ENCODE results near the gene FER.
"Not testable (repeated sequence)": the region's sequence is repeated elsewhere in the genome, so short reads cannot be mapped to it uniquely, and the experiment has no call there.

Gene FER

DNA sequence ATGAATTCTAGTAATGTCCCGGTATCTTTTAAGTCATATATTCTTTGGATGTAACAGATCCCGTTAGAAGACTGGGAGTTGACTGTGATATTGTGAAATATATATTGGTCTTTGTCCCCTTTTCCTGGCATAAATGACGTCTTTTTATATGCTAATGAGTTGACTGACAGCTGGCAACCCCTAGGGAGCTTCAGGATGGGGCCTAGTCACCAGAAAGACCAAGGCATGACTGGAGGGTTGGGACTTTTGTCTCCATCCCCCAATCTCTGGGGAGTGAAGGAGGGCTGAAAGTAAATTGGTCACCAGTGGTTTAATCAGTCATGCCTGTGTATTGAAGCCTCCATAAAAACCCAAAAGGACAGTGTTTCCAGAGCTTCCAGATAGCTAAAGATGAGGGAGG lies 420.5 kb downstream of the FER start:
- in situ Hi-C loops (cut with HindIII; ENCODE audit: low sequenced_read_pairs): no loop called here

DNA sequence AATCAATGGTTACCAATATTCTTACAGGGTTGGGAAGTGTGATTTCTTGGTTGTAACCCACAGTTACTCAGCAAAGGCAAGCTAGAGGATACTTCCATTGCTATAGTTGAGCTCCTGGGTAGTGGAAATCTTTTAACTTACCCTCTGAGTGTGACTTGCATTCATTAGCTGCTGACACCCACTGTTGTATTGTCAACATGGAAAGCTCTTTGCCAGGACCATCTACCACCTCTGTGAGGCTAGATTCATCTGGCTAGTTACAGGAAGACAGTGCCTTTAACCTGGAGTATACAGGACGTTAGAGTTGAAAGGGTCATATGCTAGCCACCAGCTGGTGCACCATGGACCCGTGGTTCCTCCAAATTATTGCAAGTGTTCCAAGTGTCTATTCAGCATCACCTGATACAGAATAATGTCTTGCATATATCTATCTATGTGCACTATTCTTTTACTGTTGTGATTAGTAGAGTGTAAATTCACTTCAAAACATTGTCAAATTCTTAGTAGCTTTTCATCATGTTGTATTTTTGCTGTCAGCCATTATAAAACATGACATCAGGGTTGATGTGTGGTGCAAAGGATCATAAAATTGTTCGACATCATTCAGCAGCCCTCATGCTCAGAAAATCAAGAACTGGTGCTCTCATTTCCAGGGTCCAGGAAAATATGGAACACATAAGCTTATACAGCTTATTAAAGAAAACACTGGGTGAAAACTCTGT lies 423.1 kb downstream of the FER start:
- in situ Hi-C loops (cut with HindIII; ENCODE audit: low sequenced_read_pairs): no loop called here

DNA sequence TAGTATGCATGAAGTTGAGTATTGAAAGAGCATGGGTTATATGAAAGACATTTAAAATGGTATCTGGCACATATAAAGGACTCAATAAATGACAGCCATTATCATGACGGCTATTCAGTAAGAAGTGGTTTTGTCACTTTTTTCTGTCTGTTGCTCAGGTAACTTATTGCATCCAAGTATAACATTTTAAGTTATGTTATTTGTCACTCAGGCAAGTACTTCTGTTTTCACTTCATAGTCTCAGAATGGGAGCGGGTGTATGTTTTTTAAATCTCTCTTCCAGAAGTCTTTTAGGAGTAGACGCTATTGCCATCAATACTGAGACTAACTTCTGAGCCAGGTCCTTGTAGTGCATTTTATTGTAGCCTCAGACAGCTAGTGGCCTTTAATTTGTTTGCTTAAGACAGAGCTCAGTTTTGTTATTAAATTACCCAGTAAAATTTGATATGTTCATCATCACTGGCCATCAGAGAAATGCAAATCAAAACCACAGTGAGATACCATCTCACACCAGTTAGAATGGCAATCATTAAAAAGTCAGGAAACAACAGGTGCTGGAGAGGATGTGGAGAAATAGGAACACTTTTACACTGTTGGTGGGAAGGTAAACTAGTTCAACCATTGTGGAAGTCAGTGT lies 423.9 kb downstream of the FER start:
- in situ Hi-C loops (cut with HindIII; ENCODE audit: low sequenced_read_pairs): not testable (repeated sequence)

DNA sequence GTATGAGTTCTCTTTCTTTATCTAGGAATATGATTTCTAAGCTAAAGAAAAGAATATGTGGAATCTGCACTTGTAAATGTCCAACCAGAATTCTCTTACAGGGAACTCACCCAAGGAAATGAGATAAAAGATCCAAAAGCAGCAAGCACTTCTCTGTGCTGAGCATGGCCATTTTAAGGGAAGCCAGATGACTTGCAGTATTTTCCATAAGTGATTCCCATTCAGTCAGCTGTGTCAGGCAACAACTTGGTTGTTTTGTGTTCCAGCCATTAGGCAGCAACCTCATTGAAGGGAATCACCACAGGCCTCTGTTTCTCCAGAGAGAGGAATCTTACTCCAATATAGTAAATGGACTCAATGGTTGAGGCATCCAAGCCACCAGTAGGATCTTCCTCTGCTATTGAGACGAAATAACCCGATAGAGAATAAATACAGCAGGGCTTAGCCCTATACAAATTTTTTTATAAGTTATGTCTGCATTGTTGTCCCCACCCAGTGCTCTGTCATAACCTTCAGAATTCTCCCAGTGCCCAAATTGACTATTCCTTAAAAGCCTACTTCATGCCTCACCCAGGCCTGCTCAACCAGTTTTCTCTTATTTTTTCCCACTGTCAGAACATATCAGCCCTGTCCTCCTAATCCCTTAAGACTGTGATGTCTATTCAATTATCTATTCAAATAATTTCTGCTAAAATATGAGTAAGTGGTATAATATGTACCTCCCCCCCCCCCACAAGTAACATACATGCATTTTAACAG lies 425.5 kb downstream of the FER start:
- in situ Hi-C loops (cut with HindIII; ENCODE audit: low sequenced_read_pairs): no loop called here

DNA sequence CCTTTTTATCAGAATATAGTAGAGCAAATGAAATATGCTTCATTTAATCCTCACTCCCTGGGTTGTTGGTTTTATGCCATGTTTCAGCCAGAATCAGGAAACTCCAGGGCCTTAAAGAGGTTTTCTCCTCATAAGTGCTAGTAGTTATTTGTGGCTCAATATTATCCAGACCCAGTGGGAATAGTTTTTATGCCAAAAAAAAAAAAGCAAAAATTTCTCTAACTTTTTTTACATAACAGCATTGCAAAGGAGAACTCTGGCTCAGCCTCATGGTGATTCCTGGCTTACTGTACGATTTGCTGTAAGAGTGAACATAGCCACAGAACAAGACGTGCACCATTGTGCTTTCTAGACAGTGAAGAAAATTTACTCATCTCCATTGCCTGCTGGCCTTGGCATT lies 429.5 kb downstream of the FER start:
- in situ Hi-C loops (cut with HindIII; ENCODE audit: low sequenced_read_pairs): loop anchor here (25.0 kb wide), 1 partner anchor 540 kb away; no protein-coding TSS in a partner anchor

DNA sequence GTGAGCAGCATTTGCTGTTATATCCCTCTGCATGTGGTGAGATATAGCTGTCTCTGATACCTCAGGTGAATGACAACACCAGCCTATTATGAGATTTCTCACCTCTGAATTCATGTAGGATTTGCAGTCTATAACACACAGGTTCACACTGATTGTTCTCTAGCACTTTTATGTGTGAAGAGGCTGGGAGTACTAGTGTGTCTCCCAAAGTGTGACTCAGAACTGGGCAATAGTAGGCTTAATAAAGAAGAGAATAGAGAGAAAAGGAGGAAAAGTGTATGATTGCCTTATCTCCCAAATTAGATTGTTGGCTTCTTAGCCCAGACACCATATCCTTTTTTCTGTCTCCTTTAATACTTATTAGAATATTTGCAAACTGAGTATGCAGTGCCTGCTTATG lies 430.1 kb downstream of the FER start:
- in situ Hi-C loops (cut with HindIII; ENCODE audit: low sequenced_read_pairs): loop anchor here (25.0 kb wide), 1 partner anchor 540 kb away; no protein-coding TSS in a partner anchor

DNA sequence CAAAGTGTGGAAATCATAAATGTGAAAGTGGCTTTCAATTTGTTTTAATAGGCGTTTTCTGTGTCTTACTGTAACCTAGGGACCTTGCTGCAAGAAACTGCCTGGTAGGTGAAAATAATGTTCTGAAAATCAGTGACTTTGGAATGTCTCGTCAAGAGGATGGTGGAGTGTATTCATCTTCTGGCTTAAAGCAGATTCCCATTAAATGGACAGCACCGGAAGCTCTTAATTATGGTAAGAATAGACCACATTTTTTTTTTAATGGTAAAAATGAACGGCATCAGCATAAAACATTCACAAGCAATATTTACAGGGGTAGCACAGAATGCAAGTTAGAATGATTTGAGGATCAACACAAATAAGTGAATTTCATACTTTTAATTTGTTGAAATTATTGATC lies 433.0 kb downstream of the FER start:
- in situ Hi-C loops (cut with HindIII; ENCODE audit: low sequenced_read_pairs): loop anchor here (25.0 kb wide), 1 partner anchor 543 kb away; no protein-coding TSS in a partner anchor

DNA sequence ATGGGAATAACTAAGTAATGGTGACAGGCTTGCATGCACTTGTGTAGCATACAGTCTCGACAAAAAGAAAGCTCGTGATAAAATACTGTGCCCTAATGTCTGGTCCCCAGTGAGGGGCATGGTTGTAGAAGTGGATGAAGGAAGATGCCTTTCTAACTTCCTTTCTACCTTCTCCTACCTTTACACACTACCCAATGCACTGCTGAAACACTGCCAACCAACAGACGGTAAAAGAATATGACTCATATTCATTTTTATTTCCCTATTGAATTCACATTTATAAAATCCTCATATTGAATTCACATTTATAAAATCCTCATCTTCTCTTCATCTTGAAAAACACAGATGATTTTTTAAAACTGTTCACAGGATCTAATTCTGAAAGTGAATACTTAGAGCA lies 439.1 kb downstream of the FER start:
- in situ Hi-C loops (cut with HindIII; ENCODE audit: low sequenced_read_pairs): loop anchor here (25.0 kb wide), 1 partner anchor 549 kb away; no protein-coding TSS in a partner anchor

DNA sequence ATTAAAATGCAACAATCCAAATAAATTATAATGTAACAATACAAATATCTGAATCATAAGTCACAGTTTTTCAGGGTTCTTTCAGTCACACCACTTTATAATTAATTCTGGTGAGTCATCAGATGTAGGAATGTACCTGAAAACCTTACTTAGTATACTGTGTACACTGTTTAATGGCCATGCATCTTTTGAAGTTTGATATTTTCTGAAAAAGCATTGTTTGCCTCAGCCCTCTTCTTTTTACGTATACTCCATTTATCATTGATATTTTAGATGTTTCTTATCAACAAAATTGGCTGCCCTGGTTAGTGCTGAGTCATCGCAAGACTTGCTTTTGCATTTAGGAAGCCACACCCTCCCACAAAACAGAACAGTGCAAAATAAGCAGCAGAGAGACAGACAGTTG lies 443.5 kb downstream of the FER start:
- in situ Hi-C loops (cut with HindIII; ENCODE audit: low sequenced_read_pairs): loop anchor here (25.0 kb wide), 1 partner anchor 554 kb away; no protein-coding TSS in a partner anchor

DNA sequence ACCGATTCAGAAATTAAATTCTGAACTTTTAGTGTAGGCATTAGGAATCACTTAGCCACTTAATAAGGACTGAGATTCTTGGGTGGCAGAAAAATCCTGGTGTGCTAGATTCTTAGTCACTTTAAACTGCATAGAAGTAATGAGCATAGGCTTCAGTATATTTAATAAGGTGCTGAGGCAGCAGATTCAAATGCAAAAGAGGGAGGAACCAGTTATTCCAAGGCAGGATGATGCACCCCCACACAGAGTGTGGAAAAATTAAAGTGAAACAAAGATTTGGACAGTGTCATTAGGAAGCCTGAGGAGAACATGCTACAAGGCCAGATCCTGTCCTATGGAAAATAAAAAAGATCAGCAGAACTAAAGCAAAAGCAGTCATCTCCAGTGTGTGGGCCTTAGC lies 444.3 kb downstream of the FER start:
- in situ Hi-C loops (cut with HindIII; ENCODE audit: low sequenced_read_pairs): loop anchor here (25.0 kb wide), 1 partner anchor 555 kb away; no protein-coding TSS in a partner anchor

DNA sequence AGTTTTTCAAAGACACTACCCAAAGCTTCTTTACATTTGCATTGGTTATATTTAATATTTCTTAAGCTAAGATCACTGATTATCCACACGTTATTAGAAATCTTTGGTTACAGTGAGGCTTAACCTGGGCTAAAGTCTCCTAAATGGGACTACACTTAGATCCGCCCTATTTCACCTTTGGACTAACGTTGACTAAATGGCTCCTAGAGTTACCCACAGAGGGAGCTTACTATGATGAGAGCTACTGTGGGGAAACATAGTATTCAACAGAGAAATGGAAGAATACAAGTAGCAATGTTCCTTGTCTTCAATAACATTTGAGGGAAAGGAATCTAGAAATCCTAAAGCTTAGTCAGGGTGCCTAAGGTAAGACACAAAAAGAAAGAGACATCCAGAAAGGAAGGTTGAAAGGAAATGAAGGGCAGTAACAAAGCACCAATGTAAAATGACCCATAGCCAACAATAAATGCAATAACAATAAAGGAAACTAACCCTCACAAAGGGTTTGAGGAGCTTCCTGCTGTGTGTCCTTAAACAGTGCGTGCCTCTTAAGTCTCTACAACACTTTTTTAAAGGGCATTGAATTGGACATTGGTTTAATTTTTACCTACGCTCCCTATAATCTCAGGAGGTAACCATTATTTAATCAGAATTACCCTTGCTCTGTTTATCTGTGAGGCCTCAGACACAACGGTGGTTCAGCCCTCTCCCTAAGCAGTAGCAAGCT lies 445.0 kb downstream of the FER start:
- in situ Hi-C loops (cut with HindIII; ENCODE audit: low sequenced_read_pairs): loop anchor here (25.0 kb wide), 1 partner anchor 555 kb away; no protein-coding TSS in a partner anchor

DNA sequence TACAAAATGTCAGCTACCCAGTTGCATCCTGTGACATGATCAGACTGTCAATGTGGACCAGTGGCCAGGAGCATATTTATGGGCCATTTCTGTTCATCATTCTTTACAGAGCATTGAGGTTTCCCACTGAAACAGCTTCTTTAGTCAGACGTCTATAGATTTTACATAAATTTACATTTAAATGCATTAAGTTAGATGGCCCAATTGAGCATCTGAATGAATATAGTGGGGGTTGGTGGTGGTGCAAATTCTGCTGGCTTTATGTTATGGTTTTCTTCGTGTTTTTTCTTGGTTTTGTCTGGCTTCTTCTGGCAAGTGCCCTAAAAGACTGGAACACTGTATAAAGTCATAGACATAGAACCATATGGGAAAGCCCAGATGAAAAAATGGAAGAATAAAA lies 448.0 kb downstream of the FER start:
- in situ Hi-C loops (cut with HindIII; ENCODE audit: low sequenced_read_pairs): loop anchor here (25.0 kb wide), 1 partner anchor 558 kb away; no protein-coding TSS in a partner anchor

DNA sequence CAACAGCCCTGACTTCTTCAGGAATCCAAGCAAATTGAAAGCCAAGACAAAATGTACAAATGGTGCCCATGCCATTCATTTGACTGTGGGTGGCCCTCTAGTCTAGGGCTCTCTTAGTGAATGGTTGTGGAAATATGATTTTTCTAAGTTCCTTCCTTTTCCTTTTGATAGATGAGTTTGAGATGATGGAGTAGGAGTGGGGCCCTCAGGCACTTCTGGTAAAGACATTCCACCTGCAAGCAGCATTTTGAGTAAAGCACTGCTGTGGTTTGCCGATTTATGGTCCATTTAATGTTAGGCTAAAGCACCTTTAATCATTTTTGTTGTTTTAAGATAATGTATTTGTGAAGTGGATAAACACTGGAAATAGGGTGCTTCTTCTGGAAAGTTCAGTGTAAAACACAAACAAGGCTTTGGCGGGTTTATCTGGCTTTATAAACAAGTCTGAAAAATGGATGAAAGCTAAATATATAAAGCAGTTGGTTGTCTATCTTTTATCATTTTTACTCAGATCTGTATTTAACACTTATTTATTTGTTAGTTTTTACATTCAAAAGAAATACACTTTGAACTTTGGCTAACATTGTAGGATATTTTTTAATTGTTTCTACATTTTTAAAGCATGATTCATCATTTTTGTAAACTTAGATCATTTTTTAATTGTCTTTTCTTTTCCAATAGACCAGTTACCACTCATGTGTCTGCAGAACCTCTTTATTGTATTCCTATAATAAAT lies 448.6 kb downstream of the FER start:
- in situ Hi-C loops (cut with HindIII; ENCODE audit: low sequenced_read_pairs): loop anchor here (25.0 kb wide), 1 partner anchor 559 kb away; no protein-coding TSS in a partner anchor

DNA sequence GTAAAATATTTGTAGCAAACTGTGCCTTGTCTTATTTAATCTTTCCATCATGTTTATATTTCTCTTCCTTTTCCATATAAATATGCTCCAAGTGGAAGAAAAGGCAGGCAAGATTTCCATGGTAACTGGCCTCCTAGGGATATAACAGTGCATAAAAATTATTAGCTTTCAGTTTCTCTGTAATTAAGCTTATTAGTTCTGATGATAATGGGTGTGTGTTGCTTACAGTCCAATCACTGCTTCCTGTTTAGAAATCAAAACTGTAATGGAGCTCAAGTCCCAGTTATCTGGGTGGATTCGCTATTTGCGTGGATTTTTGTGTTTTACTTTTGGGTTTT lies 449.1 kb downstream of the FER start:
- in situ Hi-C loops (cut with HindIII; ENCODE audit: low sequenced_read_pairs): loop anchor here (25.0 kb wide), 1 partner anchor 559 kb away; no protein-coding TSS in a partner anchor

DNA sequence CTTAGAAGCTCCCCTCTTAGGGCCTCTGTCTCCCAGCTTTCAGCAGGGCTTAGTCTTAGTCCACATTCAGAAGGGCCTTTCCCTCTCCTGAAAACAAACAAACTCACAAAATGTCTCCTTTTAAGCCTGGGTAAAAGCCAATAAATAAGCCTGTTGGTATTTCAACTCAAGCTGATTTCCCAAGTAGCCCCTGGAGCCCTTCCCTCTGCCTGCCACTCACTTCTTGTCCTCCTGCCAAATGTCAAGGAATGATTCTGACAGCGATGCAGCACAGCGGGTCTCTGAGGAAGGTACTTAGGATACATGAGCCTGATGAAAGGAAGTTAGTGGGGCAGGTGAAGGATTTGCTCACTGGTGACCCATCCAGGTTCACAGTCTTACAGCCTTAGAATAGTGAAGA lies 451.6 kb downstream of the FER start:
- in situ Hi-C loops (cut with HindIII; ENCODE audit: low sequenced_read_pairs): loop anchor here (25.0 kb wide), 1 partner anchor 562 kb away; no protein-coding TSS in a partner anchor

DNA sequence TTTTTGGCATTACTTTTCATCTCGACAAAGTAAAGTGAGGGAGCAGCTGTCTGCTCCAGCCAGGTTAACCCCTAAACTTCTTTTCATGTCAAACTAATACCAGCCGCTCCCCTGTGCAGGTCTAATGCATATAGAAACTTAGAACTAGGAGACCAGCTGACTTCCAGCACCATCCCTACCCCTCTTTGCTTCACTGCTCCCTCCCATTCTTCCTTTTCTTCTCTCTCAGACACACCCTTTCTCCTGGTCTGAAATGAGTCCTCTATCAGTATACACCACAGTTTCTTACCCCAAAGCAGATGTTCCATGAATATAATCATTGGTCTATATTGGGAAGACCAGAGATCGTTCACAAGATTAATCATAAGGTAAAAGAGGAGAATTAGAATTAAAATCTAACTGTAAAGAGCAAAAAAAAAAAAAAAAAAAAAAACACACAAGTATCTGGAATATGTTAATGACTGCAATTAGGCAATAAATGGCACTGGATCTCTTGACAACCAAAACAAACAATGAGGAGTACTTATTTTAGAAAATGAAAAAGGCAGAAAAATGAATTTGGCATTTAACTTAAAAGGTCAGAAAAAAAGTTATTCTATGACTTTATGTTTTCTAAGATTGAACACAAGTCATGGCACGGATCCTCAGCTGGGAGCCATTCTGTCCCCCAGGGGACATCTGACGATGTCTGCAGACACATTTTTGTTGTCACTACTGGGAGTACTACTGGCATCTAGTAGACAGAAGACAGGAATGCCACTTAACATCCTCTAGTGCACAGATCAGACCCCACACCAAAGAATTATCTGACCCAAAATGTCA lies 452.3 kb downstream of the FER start:
- in situ Hi-C loops (cut with HindIII; ENCODE audit: low sequenced_read_pairs): loop anchor here (25.0 kb wide), 1 partner anchor 563 kb away; no protein-coding TSS in a partner anchor

DNA sequence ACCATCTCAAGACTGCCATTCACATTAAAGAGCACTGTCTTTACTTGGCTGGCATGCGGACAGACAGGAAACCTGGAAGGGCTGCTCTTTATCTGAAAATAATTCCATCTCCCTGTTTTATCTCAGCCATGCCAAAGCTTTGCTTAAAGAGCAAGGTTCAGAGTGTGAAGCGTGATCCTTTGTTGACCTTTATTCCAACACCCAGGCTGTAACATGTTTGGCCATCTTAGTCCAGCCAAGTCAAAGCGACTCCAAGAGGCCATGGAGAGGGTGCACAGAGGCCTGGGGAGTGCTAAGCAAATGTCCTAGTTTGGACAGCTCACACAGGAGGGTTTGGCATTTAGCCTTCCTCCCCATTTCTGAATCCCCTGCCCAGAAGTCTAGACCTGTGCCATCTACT lies 467.3 kb downstream of the FER start:
- in situ Hi-C loops (cut with HindIII; ENCODE audit: low sequenced_read_pairs): no loop called here

DNA sequence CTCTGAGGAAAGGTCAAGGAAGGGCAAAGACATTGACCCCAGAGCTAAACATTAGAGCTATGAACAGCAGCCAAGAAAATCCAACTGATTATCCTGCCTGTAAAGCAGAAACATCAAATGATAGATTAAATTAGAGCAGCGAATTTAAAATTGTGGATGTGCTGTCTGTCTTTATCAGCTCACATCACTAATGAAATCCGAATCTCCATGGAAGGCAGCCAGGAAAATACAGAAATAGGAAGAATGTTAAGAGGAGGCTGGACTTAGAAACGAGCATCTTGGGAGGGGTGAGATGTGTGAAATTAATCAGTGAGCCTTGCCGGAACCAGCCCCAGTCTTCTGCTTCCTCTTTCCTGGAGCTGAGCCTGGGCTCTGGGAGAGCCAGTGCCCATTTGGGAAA lies 471.1 kb downstream of the FER start:
- in situ Hi-C loops (cut with HindIII; ENCODE audit: low sequenced_read_pairs): no loop called here

DNA sequence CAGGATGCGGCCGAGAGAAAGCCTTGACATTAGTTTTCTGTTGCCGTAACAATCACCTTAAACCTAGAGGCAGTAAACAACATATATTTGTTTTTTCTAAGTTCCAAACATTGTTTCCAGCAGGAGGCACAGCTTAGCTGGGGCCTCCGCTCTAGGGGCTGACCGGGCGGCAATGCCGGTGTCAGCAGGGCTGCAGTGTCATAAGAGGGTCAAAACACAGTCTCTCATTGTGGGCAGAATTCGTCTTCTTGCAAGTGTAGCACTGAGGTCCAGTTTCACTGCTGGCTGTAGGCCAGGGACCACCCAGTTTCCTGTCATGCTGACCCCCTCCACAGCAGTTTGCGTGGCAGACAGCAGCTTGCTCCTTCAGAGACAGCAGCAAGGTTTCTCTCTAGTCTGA lies 475.8 kb downstream of the FER start:
- in situ Hi-C loops (cut with HindIII; ENCODE audit: low sequenced_read_pairs): no loop called here
